ENCODE results near the gene PLEKHB2.
"Not testable (repeated sequence)": the region's sequence is repeated elsewhere in the genome, so short reads cannot be mapped to it uniquely, and the experiment has no call there.

Gene PLEKHB2

DNA sequence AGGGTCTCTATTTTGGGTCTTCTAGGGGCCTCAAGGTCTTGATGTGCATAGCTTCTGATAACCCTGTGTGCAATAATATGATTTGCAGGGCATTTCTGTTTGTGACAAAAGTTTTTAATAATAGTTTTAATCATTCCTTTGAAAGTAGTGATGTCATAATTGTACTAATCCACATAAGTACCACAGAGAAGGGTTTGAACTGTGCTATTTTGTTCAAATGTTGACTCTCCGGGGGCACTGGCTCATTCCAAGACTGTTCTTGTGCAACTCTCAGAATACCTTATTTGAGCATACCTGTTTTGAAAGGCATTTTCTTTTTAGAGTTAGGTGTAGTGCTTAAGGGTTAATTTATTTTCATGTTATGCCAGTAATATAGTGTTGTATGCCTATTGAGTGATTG lies 41.6 kb downstream of the PLEKHB2 start:
- DNase-seq, result no peak

DNA sequence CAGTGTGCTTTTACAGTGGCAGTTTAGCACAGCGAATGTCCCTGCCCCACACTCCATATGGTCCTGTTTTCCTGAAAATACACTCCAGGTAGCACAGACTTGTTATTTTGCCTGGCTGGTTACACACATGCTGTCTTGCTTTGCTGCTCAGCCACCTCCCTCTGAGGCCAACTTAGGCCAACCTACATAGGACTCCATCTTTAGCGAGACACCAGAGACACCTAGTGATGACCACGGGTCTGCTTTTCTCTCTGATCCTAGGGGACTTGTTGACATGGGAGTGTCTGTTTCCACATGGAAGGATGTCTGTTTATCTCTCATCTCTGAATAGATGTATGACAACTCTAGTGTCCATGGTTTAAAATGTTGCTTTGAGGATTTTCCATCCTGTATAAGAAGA lies 43.3 kb downstream of the PLEKHB2 start:
- DNase-seq, result no peak

DNA sequence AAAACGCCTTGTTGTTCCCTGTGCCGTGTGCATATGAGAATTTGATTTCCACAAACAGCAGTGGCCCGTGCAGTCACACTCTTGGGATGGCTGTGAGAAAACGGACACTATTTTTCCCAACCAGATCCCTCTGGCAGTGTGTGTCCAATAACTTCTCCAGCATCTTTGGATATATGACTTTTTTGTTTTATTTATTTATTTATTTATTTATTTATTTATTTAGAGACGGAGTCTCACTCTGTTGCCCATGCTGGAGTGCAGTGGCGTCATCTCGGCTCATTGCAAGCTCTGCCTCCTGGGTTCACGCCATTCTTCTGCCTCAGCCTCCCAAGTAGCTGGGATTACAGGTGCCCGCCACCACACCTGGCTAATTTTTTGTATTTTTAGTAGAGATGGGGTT lies 45.0 kb downstream of the PLEKHB2 start:
- not testable (repeated sequence) for DNase-seq

DNA sequence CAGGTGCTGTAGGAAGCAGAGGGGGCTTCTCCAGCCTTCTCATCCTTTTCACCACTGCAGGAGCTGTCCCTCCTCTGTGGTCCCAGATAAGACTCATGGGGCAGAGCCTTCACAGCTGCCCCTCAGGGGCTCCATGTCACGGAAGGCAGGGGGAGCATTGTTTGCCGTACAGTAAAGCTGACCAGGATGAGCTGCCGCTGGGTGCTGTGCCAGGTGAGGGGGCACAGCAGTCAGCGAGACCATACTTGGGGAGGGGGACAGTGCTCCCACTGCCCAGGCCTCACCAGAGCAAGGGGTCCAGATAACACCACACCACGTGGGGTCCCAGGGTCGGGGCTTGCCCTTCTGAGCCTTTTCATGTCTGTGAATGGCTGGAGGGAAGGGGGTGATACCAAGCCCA lies 46.3 kb downstream of the PLEKHB2 start:
- no peak for DNase-seq

DNA sequence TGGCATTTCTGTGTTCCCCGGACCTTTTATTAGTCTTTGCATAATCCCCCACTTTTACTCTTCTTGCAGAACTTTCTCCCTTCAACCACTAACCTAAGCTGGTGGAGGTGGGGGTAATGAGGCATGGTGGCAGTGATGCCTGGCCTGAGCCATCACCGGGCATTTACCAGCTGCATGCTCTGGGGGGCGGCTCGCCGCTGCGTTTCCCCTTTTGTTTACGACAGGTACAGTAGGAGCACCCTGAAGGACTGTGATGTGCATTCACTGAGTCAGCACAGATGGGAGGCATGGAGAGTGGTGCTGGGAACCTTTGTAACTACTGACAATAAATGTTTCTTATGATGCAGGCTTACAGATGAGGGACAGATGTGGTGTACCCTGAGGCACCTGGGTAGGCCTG lies 46.9 kb downstream of the PLEKHB2 start:
- DNase-seq, result no peak

DNA sequence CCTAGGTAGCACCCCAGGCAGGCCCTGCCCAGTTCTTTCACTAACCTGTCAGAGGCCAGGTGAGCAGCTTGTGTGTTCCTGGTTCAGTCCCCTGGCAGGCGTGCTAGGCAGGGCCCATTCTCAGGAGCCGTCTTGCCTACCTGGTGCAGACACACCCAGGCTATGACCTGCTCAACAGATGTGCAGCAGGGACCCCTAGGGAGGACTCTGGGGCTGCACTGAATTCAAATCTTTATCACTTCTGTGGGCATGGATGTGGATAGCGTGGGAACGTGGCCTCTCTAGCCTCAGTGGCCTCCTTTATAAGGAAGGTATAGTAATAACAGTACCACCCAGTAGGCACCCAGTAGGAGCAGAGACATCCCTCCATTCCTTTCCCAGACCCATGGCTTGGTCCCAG lies 48.4 kb downstream of the PLEKHB2 start:
- DNase-seq, result no peak

DNA sequence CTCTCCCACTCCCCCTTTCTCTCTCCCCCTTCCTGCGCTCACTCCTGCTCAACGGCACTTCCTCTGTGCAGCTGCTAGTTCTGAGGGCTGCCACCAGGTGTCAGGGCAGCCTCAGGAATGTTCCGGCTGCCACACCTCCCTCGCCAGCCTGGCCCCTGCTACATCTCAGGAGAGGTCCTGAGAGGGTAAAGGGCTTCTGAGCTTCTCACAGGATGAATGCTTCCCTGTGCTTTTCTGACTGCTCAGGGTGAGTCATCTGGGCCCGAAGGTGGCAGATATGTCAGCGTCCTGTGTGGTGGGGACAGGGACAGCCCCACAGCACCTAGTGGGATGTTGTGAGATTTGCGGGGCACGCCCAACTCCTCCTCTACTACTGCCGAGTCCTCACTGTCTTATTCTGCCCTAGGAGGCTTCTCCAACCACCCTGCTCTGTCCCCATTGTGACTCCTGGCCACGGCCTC lies 49.0 kb downstream of the PLEKHB2 start:
- peak; percentile 72 for DNase-seq

DNA sequence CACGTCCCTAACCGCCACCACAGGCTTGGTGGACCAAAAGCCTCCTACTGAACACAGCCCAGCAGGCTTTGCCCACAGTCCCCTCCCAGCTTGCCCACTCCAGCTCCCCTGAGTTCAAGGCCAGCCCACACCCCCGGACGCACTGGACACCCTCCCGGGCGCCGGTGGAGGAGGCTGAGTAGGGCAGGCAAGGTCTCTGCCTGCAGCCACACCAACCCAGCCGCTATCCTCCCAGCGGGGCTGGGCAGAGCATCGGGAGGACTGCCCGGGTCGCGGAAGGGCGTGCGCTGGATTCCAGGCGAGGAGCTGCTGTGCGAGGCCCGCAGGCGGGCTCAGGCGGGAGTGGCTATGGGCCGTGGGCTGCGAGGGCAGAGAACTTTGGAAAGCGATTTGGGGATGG lies 49.5 kb downstream of the PLEKHB2 start:
- no peak for DNase-seq

DNA sequence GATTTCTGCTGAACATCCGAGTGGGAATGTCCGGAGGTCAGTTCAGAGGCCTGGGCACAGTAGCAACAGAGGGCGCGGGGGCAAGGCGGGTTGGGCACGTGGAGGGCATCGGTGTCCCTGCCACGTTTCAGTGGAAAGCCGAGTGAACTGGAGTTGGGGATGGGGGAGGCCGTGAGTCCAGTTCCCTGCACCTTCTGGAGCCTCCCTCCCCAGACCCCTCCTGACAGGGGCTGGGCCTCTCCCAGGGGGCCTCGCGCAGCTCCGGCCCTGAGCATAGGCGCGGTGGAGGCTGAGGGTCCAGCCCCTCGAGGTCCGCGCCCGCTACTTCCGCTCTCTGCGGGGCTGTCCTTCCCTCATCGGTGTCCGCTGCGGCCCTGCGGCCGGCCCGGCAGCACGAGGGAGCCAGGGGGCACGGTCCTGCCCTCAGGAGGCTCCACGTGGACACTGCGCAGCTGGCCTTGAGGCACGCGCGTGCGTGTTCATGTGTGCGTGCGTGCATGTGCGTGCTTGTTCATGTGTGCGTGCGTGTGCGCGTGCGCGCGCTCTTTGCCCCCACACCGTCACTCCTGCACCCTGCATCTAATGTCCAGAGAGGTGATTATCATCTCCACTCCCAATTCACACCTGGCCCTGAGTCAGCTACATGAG lies 50.2 kb downstream of the PLEKHB2 start:
- DNase-seq, result no peak

DNA sequence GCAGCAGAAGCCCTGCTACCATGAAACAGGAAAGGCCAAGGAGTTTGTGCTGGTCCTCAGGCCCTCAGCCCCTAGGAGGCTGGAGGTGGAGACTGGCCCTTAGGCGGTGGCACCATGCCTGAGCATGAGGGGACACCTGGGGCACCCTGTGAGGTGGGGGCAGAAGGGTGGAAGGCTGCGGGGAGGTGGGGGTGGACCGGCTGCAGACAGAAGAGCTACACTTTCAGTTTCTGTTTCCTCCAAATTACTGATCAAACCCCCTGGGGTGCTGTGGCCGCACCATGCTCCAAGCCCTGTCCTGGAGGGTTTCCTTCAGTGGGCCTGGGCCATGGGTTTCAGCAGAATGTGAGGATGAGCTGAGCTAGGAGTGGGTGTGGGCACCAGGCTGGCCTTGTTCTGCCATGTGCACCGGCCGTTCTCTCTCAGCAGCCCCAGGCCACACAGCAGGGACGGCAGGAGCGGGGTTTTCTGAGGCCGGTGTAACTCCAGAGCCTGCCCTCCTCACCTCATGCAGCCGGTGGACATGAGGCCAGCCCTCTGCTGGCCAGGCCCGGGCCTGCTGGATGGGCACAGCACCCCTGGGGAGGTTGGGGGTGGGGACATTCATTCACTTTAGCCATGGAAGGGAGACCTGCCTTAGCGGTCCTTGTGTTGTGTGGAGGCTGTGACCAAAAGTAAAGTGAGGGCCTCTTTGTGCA lies 51.5 kb downstream of the PLEKHB2 start:
- DNase-seq, result no peak

DNA sequence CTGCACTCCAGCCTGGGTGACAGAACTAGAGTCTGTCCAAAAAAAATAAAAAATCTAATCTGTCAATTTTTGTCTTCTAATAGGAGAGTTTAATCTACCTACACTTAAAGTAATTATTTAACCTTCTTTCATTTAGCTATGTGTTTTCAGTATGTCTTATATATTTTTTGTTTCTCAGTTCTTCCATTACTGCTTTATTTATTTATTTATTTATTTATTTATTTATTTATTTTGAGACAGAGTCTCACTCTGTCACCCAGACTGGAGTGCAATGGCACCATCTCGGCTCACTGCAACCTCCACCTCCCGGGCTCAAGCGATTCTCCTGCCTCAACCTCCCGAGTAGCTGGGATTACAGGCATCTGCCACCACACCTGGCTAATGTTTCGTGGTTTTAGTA lies 60.4 kb downstream of the PLEKHB2 start:
- DNase-seq, result not testable (repeated sequence)

DNA sequence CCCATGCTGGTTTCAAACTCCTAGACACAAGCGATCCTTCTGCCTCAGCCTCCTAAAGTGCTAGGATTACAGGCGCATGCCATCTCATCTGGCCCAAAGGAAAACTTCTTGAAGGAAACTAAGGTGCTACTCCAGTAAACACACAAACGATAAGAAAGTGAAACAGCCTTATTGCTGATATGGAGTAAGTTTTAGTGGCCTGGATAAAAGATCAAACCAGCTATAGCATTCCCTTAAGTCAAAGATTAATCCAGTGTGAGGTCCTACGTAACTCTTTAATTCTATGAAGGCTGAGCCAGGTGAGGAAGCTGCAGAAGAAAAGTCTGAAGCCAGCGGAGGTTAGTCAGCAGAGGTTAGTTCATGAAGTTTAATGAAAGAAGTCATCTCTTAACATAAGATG lies 63.4 kb downstream of the PLEKHB2 start:
- no peak for DNase-seq

DNA sequence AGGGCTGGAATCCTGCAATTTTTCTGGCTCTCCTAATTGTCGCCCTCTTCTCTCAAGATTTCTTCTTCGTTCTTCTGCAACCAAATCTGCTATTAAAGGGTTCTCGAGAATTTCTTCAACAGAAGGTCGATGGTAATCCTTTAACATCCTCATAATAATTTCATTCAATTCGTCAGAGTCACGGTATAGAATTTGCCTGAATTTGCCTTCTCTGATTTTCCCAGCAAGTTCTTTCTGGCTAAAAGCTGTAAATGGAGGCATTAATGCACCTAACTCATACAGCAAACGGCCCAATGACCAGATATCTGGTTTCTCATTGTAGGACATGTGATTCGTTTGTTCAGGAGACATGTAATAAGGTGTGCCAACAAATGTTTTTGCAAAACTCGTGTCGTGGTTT lies 72.9 kb downstream of the PLEKHB2 start:
- not testable (repeated sequence) for DNase-seq

DNA sequence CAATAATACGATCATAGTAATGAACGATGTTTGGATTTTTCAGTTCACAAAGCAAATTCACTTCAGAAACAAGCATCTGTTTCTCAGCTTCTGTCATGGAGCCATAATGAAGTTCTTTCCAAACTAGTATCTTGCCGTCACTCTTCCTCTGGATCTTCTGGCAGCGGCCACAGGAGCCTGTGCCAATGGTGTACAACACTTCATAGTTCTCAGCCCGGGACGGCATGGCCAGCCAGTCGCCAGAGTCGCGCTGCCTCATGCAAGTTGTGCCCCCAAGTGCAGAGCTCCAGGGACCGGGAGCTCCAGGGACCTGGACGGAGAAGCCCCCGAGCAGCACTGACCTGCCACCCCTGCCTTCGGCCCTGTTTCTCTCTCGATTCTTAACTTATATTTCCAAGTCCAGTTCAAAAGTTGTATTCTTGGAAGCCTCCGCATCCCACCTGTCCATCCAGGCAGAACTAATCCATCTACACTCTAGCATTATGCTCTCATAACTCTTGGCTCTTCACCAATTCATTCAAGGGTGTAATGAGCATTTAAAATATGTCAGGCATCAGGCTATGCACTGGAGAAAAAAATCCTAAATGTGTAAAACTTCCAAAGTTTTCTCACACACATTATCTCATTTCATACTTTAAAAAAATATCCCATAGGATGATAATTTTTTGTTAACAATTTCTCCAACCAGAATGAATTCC lies 73.7 kb downstream of the PLEKHB2 start:
- DNase-seq, result not testable (repeated sequence)

DNA sequence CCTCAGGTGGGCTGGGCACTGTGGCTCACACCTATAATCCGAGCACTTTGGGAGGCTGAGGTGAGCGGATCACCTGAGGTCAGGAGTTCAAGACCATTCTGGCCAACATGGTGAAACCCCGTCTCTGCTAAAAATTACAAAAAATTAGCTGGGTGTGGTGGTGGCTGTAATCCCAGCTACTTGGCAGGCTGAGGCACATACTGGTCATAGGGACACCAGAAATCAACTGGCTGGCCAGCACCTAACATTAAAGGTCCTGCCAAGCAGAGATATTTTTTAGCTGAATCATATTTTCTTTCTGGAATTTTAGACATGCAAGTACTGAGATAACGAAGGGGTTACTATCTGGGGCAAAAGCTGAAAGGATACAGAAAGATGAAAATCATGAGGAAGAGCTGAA lies 76.3 kb downstream of the PLEKHB2 start:
- DNase-seq, result not testable (repeated sequence)

DNA sequence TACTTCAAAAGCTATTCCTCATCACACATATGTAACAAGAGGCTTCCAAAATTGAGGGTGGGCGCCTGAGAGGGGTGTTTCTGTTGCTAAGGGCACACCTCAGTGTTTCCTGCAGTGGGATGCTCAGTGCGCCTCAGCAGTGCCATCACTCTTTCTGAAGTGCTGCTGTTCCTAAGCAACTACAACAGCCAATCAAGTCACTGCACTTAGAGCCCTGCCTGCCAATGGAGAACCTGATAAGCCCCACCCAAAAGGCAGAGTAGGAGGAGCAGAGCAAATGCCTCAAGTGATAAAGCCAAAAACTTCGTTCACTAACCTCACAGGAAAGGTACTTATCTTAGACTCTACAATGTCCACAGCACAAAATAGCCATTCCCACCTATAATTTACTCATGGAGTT lies 88.3 kb downstream of the PLEKHB2 start:
- DNase-seq, result not testable (repeated sequence)

DNA sequence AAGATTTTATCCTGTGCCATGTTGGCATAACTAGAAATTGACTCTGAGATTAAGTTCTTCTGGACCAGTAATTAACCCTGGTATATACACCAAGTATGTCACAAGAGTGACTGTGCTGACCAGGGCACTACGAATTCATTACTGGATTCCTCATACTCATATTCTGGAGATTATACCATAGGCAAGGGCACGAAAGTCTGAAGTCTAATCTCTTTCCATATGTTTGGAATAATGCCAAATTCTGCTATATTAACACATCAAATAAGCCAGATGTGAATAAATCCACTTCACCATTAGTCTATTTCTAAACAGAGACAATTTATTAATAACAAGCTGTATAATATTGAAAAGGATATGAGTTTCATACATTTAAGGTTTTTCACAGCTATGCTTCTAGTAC lies 91.0 kb downstream of the PLEKHB2 start:
- not testable (repeated sequence) for DNase-seq

Measured in CD4-positive, alpha-beta T cell treated with Interleukin-12 subunit alpha and Interleukin-12 subunit beta, for 1 hour (primary cell).